ENCODE results near the gene IP6K1.

The IP6K1 gene

DNA sequence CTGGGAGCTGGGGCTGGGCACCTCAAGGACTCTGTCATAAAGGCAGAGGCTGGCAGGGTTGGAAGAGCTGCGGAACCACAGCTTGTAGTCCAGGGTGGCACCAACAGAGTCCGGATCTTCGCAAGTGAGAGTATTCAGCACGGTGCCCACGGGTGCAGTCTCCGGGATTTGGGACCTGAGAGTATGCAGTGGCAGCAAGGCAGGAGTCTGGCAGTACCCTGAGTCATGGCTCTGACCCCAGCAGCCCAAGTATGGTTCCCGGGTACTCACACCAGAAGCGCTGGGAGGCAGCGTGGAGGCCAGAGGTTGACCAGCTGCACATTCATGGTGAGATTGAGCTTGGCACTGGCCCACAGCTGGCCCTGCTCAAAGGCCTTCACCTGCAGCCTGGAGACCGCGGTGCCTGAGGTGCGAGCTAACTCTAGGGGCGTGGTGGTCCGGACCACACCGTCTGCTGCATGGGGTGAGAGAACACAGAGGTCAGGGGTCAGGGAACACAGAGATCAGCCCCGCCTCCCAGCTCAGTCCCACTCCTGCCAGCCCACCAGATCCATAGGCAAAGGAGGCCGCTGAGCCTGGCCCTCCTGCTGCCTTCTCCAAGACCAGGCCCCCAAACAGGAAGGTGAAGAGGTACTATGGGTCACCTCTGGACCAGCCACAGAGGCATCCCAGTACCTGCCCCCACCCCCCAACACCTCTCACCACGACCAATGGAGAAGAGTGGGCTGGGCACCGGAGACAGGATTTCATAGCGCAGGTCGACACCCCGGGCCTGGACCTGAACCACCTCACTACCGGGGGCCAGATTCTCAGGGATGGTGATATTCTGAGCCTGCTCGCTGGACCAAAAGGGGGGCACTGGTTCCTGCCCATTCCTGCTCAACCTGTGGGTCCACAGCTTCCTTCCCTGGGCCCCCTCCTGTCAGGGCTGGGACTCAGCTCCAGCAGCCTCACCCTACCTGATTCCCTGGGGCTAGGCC lies 8.9 kb upstream of the IP6K1 start:
- TF ChIP-seq FOXA1 (IDR thresholded peaks at IDR 0.05) (no peak), ZNF384 (IDR thresholded peaks at IDR 0.05) (no peak), CTBP1 (IDR thresholded peaks at IDR 0.05; ENCODE audit: borderline replicate concordance) (no peak)
- CTCF ChIA-PET: interaction anchor here (1.1 kb wide), 1 partner anchor 8 kb away, joined by 3 read pairs; no protein-coding TSS in a partner anchor
- no peak for DNase-seq (ENCODE audit: extremely low spot score)
- POLR2A ChIA-PET: interaction anchor here (1.6 kb wide), 1 partner anchor 9 kb away, joined by 11 read pairs; the partner anchor contains the start of gene IP6K1

DNA sequence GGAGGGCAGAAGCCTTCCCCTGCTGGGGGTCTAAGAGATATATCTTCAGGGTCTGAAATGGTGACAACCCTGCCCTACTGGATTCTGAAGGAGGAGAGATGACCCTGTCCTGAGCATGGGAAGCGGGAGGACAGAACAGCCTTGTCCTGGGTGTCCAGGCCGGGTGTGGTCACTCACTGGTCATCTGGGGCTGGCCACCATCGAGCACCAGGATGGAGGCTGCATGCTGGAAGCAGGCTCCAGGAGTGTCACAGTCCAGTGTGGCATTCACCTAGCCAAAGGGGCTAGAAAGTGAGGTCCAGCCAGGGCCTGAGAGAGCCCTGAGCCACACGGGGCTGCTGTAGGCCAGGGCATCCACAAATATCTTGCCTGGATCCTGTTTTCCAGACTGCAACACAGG lies 8.1 kb upstream of the IP6K1 start:
- no peak for TF ChIP-seq ELF4 (IDR thresholded peaks at IDR 0.05)
- CTCF ChIA-PET: interaction anchor here (0.7 kb wide), 1 partner anchor 45 kb away, joined by 6 read pairs; no protein-coding TSS in a partner anchor
- no peak for DNase-seq (ENCODE audit: extremely low spot score)
- POLR2A ChIA-PET: interaction anchor here (1.6 kb wide), 1 partner anchor 8 kb away, joined by 11 read pairs; the partner anchor contains the start of gene IP6K1

- ChIA-PET POLR2A (no interaction called here), CTCF (interaction anchor here (0.7 kb wide), 1 partner anchor 45 kb away, joined by 6 read pairs; no protein-coding TSS in a partner anchor)
- DNase-seq (ENCODE audit: extremely low spot score): no peak
These were observed 7.2 kb upstream of the IP6K1 start for GRCh38 chr3:49793486-49794085.

GRCh38 chr3:49792371-49793150 lies 6.2 kb upstream of the IP6K1 start:
- CTCF ChIA-PET: no interaction called here
- POLR2A ChIA-PET: no interaction called here
- no peak for DNase-seq (ENCODE audit: extremely low spot score)

More at GRCh38 chr3:49793486-49794085, 7.2 kb upstream of the IP6K1 start:
- TF ChIP-seq SUZ12 (IDR thresholded peaks at IDR 0.05) (no peak), SP1 (IDR thresholded peaks at IDR 0.05) (no peak), ELF4 (IDR thresholded peaks at IDR 0.05) (no peak), HDGF (IDR thresholded peaks at IDR 0.05; ENCODE audit: borderline replicate concordance) (no peak), FOXA1 (IDR thresholded peaks at IDR 0.05) (no peak), FOXK2 (IDR thresholded peaks at IDR 0.05) (no peak), PKNOX1 (IDR thresholded peaks at IDR 0.05) (no peak), ZNF384 (IDR thresholded peaks at IDR 0.05) (no peak), ARNT (IDR thresholded peaks at IDR 0.05) (no peak), CTBP1 (IDR thresholded peaks at IDR 0.05; ENCODE audit: borderline replicate concordance) (no peak), LEF1 (IDR thresholded peaks at IDR 0.05; ENCODE audit: borderline replicate concordance) (no peak), FOXM1 (IDR thresholded peaks at IDR 0.05; ENCODE audit: borderline replicate concordance) (no peak), NFRKB (IDR thresholded peaks at IDR 0.05) (no peak), TARDBP (IDR thresholded peaks at IDR 0.05) (no peak), L3MBTL2 (conservative IDR thresholded peaks at IDR 0.05) (no peak)

GRCh38 chr3:49791571-49791970 lies 5.2 kb upstream of the IP6K1 start:
- ChIA-PET CTCF (interaction anchor here (1.0 kb wide), 1 partner anchor 11 kb away, joined by 3 read pairs; no protein-coding TSS in a partner anchor), POLR2A (no interaction called here)
- no peak for DNase-seq (ENCODE audit: extremely low spot score)
- no peak for TF ChIP-seq HDGF (IDR thresholded peaks at IDR 0.05; ENCODE audit: borderline replicate concordance)
- no peak for TF ChIP-seq TARDBP (IDR thresholded peaks at IDR 0.05)
- TF ChIP-seq L3MBTL2 (conservative IDR thresholded peaks at IDR 0.05): no peak
- TF ChIP-seq FOXM1 (IDR thresholded peaks at IDR 0.05; ENCODE audit: borderline replicate concordance): no peak
- TF ChIP-seq SP1 (IDR thresholded peaks at IDR 0.05): no peak
- no peak for TF ChIP-seq LEF1 (IDR thresholded peaks at IDR 0.05; ENCODE audit: borderline replicate concordance)
- no peak for TF ChIP-seq BHLHE40 (IDR thresholded peaks at IDR 0.05; ENCODE audit: borderline replicate concordance)
- no peak for TF ChIP-seq ELF4 (IDR thresholded peaks at IDR 0.05)
- no peak for TF ChIP-seq FOXA1 (IDR thresholded peaks at IDR 0.05)
- no peak for TF ChIP-seq PKNOX1 (IDR thresholded peaks at IDR 0.05)
- TF ChIP-seq ZNF384 (IDR thresholded peaks at IDR 0.05): no peak

More at GRCh38 chr3:49792371-49793150, 6.2 kb upstream of the IP6K1 start:
- no peak for TF ChIP-seq NFRKB (IDR thresholded peaks at IDR 0.05)
- no peak for TF ChIP-seq PKNOX1 (IDR thresholded peaks at IDR 0.05)
- no peak for TF ChIP-seq CTBP1 (IDR thresholded peaks at IDR 0.05; ENCODE audit: borderline replicate concordance)
- TF ChIP-seq ELF4 (IDR thresholded peaks at IDR 0.05): no peak
- no peak for TF ChIP-seq FOXK2 (IDR thresholded peaks at IDR 0.05)
- no peak for TF ChIP-seq LEF1 (IDR thresholded peaks at IDR 0.05; ENCODE audit: borderline replicate concordance)
